ENCODE results near the gene EPHA5.
"Not testable (repeated sequence)": the region's sequence is repeated elsewhere in the genome, so short reads cannot be mapped to it uniquely, and the experiment has no call there.

EPHA5 gene

GRCh38 chr4:65367306-65367705, 303.0 kb downstream of the EPHA5 start:
- no peak for DNase-seq (ENCODE audit: low read depth)

DNA sequence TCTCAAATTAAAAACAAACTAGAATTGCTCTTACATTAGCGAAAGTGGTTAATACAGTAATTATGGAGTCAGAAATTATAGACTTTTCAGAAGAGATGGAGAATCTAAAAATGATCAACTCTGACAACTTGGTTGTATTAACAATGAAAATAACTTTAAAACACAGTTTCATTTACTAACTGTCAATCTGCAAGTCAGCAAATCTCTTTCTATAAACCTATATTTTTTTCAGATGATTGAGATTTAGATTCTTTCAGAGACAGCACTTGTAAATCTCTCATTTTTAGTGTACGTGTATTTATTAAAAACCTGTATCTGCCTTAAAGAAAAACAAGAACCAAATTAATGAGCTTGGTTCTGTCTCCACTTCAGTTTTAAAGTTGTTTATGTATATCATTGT, 311.4 kb downstream of the EPHA5 start:
- DNase-seq (ENCODE audit: low read depth): no peak

- DNase-seq (ENCODE audit: low read depth): no peak
Observed at GRCh38 chr4:65353098-65353497, 317.2 kb downstream of the EPHA5 start.

- no peak for DNase-seq (ENCODE audit: low read depth)
Observed at GRCh38 chr4:65344278-65344825, 325.9 kb downstream of the EPHA5 start.

GRCh38 chr4:65343342-65343741, 326.9 kb downstream of the EPHA5 start:
- DNase-seq (ENCODE audit: low read depth): no peak

DNA sequence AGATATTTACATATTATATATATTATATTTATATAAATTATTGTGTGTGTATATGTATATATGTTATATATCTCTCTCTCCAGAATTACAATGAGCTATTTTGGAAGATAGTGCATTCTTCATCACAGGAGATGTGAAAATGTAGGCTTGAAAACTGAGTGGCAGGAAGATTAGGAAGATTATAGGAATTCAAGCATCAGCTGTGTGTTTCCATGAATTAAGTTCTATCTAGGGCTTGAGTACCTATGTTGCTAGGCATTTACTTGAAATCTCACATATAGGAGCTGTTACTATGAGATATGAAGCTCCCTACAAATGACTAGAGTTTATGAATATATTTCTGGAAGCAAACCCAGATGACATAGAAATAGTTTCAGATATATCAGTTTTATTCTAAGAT, 328.7 kb downstream of the EPHA5 start:
- DNase-seq (ENCODE audit: low read depth): no peak

GRCh38 chr4:65340382-65341109, 329.7 kb downstream of the EPHA5 start:
- DNase-seq (ENCODE audit: low read depth): peak; percentile 9

DNA sequence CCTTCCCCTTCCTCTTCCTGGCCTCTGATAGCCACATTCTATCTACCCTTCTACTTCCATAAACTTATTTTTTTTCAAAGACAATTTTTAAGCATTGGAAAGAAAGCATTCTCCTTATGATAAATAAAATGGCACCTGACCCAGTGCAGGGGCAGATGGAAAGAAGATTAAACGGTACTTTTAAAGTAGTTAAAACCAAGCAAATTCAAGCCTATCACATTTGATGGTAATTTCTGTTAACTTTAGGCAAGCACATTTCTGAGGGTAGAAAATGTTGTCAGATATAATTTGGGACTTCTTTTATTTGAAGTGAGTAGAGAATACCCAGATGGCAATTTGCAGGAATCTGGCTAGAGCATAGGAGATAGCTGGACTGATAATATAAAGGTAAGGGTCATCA, 332.9 kb downstream of the EPHA5 start:
- no peak for DNase-seq (ENCODE audit: low read depth)

DNA sequence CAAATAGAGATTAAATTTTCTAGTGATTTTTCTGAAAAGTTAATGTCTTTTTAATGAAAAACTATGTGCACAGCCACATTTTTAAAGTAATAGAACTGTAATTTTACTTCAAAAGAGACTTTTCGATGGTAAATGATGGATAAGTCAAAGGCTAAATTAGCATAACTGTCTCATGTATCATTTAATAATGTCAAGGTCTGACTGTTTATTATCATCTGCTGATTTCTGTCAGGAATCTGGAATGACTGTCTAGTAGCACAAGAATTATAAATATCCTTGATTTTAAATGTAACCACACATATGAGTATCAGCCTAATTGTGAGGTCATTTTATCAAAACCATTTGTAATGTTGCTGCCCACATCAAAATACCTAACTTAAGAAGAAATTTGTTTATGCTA, 333.8 kb downstream of the EPHA5 start:
- no peak for DNase-seq (ENCODE audit: low read depth)

- DNase-seq (ENCODE audit: low read depth): no peak
Observed at GRCh38 chr4:65316534-65316933, 353.8 kb downstream of the EPHA5 start.

- no peak for DNase-seq (ENCODE audit: low read depth)
Observed at GRCh38 chr4:65311120-65311519, 359.2 kb downstream of the EPHA5 start.

GRCh38 chr4:65310586-65310985, 359.7 kb downstream of the EPHA5 start:
- no peak for DNase-seq (ENCODE audit: low read depth)

DNA sequence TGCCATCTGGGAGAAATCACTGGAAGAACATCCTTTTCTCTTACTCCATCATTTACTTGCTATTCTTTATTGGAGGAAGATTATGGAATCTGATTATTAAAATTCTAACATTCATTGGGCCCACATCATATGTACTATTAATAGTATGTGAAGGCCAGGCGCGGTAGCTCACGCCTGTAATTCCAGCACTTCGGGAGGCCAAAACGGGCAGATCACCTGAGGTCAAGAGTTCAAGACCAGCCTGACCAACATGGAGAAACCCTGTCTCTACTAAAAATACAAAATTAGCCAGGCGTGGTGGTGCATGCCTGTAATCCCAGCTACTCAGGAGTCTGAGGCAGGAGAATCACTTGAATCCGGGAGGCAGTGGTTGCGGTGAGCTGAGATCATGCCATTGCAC, 361.7 kb downstream of the EPHA5 start:
- DNase-seq (ENCODE audit: low read depth): not testable (repeated sequence)

GRCh38 chr4:65302145-65302544, 368.1 kb downstream of the EPHA5 start:
- DNase-seq (ENCODE audit: low read depth): no peak

DNA sequence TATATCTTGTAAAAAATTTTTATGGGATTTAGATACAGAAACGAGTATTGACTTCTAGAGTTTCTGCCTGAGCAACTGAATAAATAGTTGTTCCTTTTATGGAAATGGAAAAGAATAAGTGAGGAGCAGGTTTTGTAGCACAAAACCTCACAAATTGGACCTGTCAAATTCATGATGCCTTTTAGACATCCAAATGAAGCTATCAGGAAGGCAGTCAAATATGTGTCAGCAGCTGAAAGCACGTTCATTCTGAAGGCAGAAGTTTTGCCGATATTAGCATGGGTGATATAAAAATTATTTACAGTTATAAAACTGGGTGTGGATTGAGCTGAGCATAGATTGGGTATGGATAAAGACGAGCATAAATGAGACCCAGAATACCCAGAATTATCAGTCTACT, 374.0 kb downstream of the EPHA5 start:
- no peak for DNase-seq (ENCODE audit: low read depth)

DNA sequence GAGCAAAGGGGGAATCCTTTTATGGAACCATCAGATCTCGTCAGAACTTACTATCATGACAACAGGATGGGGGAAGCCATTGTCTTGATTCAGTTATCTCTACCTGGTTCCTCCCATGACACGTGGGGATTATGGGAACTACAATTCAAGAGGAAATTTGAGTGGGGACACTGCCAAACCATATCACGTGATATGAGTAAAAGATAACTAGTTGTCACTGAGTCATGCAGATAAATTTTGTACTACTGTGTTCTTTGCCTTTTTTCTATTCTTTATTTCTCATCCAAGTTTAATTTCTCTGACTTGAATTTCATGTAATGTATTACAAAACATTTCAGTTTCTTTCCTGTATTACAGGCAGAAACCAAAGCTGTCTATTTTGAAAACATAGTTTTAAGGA, 383.2 kb downstream of the EPHA5 start:
- no peak for DNase-seq (ENCODE audit: low read depth)
